ENCODE measurements around the gene ACTR5.

The ACTR5 gene

GRCh38 chr20:38737887-38738286, 10.4 kb upstream of the ACTR5 start:
- Histone ChIP-seq H3K9me3 (ENCODE audit: control insufficient read depth, insufficient read depth, low read length) (no peaks in the 10 kb centered on the region), H3K9ac (ENCODE audit: low read depth, low read length) (no peak overlapping the region), H3K4me1 (ENCODE audit: insufficient read depth, low read length) (no peaks in the 10 kb centered on the region), H3K36me3 (ENCODE audit: insufficient read depth, low read length) (no peaks in the 10 kb centered on the region)

GRCh38 chr20:38745757-38746156, 2.5 kb upstream of the ACTR5 start:
- Histone ChIP-seq H3K9me3 (ENCODE audit: control insufficient read depth, insufficient read depth, low read length) (no peaks in the 10 kb centered on the region), H3K36me3 (ENCODE audit: insufficient read depth, low read length) (no peaks in the 10 kb centered on the region), H3K4me1 (ENCODE audit: insufficient read depth, low read length) (no peaks in the 10 kb centered on the region; the same call in 1 of the 2 replicates), H3K9ac (ENCODE audit: low read depth, low read length) (no peak overlapping the region)

- Histone ChIP-seq H3K9ac (ENCODE audit: low read depth, low read length) (peak overlapping the region; percentile 91; the same call in 1 of the 2 replicates), H3K9me3 (ENCODE audit: control insufficient read depth, insufficient read depth, low read length) (no peaks in the 10 kb centered on the region), H3K36me3 (ENCODE audit: insufficient read depth, low read length) (peaks cover 4% of the 10 kb centered on the region; the same call in 1 of the 2 replicates), H3K4me1 (ENCODE audit: insufficient read depth, low read length) (no peaks in the 10 kb centered on the region; the same call in 1 of the 2 replicates)
These were observed 664 bp upstream of the ACTR5 start for GRCh38 chr20:38747495-38748096.

- Histone ChIP-seq H3K36me3 (ENCODE audit: insufficient read depth, low read length) (peaks cover 4% of the 10 kb centered on the region; the same call in 1 of the 2 replicates), H3K9ac (ENCODE audit: low read depth, low read length) (peak overlapping the region; percentile 91), H3K4me1 (ENCODE audit: insufficient read depth, low read length) (no peaks in the 10 kb centered on the region; the same call in 1 of the 2 replicates), H3K9me3 (ENCODE audit: control insufficient read depth, insufficient read depth, low read length) (no peaks in the 10 kb centered on the region)
These were observed 545 bp downstream of the ACTR5 start for GRCh38 chr20:38748861-38749149.

- Histone ChIP-seq H3K4me1 (ENCODE audit: insufficient read depth, low read length) (no peaks in the 10 kb centered on the region; the same call in 1 of the 2 replicates), H3K9ac (ENCODE audit: low read depth, low read length) (no peak overlapping the region), H3K9me3 (ENCODE audit: control insufficient read depth, insufficient read depth, low read length) (no peaks in the 10 kb centered on the region), H3K36me3 (ENCODE audit: insufficient read depth, low read length) (peaks cover 7% of the 10 kb centered on the region; the same call in 1 of the 2 replicates)
These were observed 3.2 kb downstream of the ACTR5 start for GRCh38 chr20:38751360-38751976.

- no peaks in the 10 kb centered on the region; the same call in 1 of the 2 replicates for H3K4me1 ChIP-seq (ENCODE audit: insufficient read depth, low read length)
- H3K36me3 ChIP-seq (ENCODE audit: insufficient read depth, low read length) = peaks cover 7% of the 10 kb centered on the region; the same call in 1 of the 2 replicates
- H3K9me3 ChIP-seq (ENCODE audit: control insufficient read depth, insufficient read depth, low read length) = no peaks in the 10 kb centered on the region
- H3K9ac ChIP-seq (ENCODE audit: low read depth, low read length) = no peak overlapping the region
These were observed 3.8 kb downstream of the ACTR5 start for GRCh38 chr20:38752029-38752428.

GRCh38 chr20:38754924-38755323, 6.7 kb downstream of the ACTR5 start:
- H3K36me3 ChIP-seq (ENCODE audit: insufficient read depth, low read length) = peaks cover 17% of the 10 kb centered on the region

GRCh38 chr20:38755324-38755910, 7.2 kb downstream of the ACTR5 start:
- Histone ChIP-seq H3K4me1 (ENCODE audit: insufficient read depth, low read length) (no peaks in the 10 kb centered on the region), H3K9ac (ENCODE audit: low read depth, low read length) (no peak overlapping the region), H3K9me3 (ENCODE audit: control insufficient read depth, insufficient read depth, low read length) (no peaks in the 10 kb centered on the region), H3K36me3 (ENCODE audit: insufficient read depth, low read length) (peaks cover 17% of the 10 kb centered on the region)

More at GRCh38 chr20:38754924-38755323, 6.7 kb downstream of the ACTR5 start:
- H3K4me1 ChIP-seq (ENCODE audit: insufficient read depth, low read length) = no peaks in the 10 kb centered on the region
- no peaks in the 10 kb centered on the region for H3K9me3 ChIP-seq (ENCODE audit: control insufficient read depth, insufficient read depth, low read length)
- no peak overlapping the region for H3K9ac ChIP-seq (ENCODE audit: low read depth, low read length)

GRCh38 chr20:38757145-38757775, 9.0 kb downstream of the ACTR5 start:
- peaks cover 21% of the 10 kb centered on the region for H3K36me3 ChIP-seq (ENCODE audit: insufficient read depth, low read length)

GRCh38 chr20:38759106-38759505, 10.8 kb downstream of the ACTR5 start:
- H3K9ac ChIP-seq (ENCODE audit: low read depth, low read length) = no peak overlapping the region
- H3K36me3 ChIP-seq (ENCODE audit: insufficient read depth, low read length) = peaks cover 27% of the 10 kb centered on the region
- H3K9me3 ChIP-seq (ENCODE audit: control insufficient read depth, insufficient read depth, low read length) = no peaks in the 10 kb centered on the region
- no peaks in the 10 kb centered on the region for H3K4me1 ChIP-seq (ENCODE audit: insufficient read depth, low read length)

More at GRCh38 chr20:38757145-38757775, 9.0 kb downstream of the ACTR5 start:
- no peaks in the 10 kb centered on the region for H3K9me3 ChIP-seq (ENCODE audit: control insufficient read depth, insufficient read depth, low read length)
- no peaks in the 10 kb centered on the region for H3K4me1 ChIP-seq (ENCODE audit: insufficient read depth, low read length)
- no peak overlapping the region for H3K9ac ChIP-seq (ENCODE audit: low read depth, low read length)

GRCh38 chr20:38760978-38761377, 12.7 kb downstream of the ACTR5 start:
- 0 out of 2 replicates have a peak, but pooled peaks cover 4% of the 10 kb centered on the region for H3K4me1 ChIP-seq (ENCODE audit: insufficient read depth, low read length)

GRCh38 chr20:38762174-38762573, 13.9 kb downstream of the ACTR5 start:
- peaks cover 28% of the 10 kb centered on the region for H3K36me3 ChIP-seq (ENCODE audit: insufficient read depth, low read length)

More at GRCh38 chr20:38760978-38761377, 12.7 kb downstream of the ACTR5 start:
- no peaks in the 10 kb centered on the region for H3K9me3 ChIP-seq (ENCODE audit: control insufficient read depth, insufficient read depth, low read length)
- peaks cover 24% of the 10 kb centered on the region for H3K36me3 ChIP-seq (ENCODE audit: insufficient read depth, low read length)
- no peak overlapping the region for H3K9ac ChIP-seq (ENCODE audit: low read depth, low read length)

GRCh38 chr20:38763616-38764015, 15.4 kb downstream of the ACTR5 start:
- Histone ChIP-seq H3K9me3 (ENCODE audit: control insufficient read depth, insufficient read depth, low read length) (no peaks in the 10 kb centered on the region), H3K36me3 (ENCODE audit: insufficient read depth, low read length) (peaks cover 22% of the 10 kb centered on the region), H3K9ac (ENCODE audit: low read depth, low read length) (no peak overlapping the region), H3K4me1 (ENCODE audit: insufficient read depth, low read length) (peaks cover 10% of the 10 kb centered on the region; the same call in 1 of the 2 replicates)

More at GRCh38 chr20:38762174-38762573, 13.9 kb downstream of the ACTR5 start:
- no peaks in the 10 kb centered on the region for H3K9me3 ChIP-seq (ENCODE audit: control insufficient read depth, insufficient read depth, low read length)
- no peak overlapping the region for H3K9ac ChIP-seq (ENCODE audit: low read depth, low read length)
- H3K4me1 ChIP-seq (ENCODE audit: insufficient read depth, low read length) = peaks cover 10% of the 10 kb centered on the region; the same call in 1 of the 2 replicates

- H3K9ac ChIP-seq (ENCODE audit: low read depth, low read length) = no peak overlapping the region
- H3K36me3 ChIP-seq (ENCODE audit: insufficient read depth, low read length) = peaks cover 17% of the 10 kb centered on the region
- H3K9me3 ChIP-seq (ENCODE audit: control insufficient read depth, insufficient read depth, low read length) = no peaks in the 10 kb centered on the region
- H3K4me1 ChIP-seq (ENCODE audit: insufficient read depth, low read length) = peaks cover 10% of the 10 kb centered on the region; the same call in 1 of the 2 replicates
These were observed 16.5 kb downstream of the ACTR5 start for GRCh38 chr20:38764567-38765318.
